ENCODE measurements around the gene TMEM218. TPM values are rescaled to one million over a fixed set of nuclear protein-coding genes. Genes with fewer than 3 reads are reported as not detected.

Gene TMEM218
- total RNA-seq, 1 experiment from 2014 or later: 17.9 TPM

DNA sequence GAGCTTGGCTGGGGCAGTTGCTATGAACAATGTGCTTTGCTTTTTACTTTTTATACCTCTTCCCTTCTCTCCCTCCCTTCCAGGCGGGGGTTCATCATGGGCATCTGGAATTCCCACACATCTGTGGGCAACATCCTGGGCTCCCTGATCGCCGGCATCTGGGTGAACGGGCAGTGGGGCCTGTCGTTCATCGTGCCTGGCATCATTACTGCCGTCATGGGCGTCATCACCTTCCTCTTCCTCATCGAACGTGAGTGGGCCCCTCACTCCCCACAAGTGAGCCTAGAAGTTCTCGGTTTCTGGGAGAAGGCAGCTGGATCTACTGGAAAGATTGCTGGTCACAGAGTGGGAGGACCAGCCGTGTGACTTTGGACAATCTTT lies 30.9 kb downstream of the TMEM218 start:
- POLR2A ChIA-PET: interaction anchor here (0.7 kb wide), 1 partner anchor 1452 kb away, joined by 5 read pairs; no protein-coding TSS in a partner anchor
- Histone ChIP-seq H3K9ac (ENCODE audit: low read length) (no peak overlapping the region), H3K36me3 (ENCODE audit: control insufficient read depth in 1 of 2, insufficient read depth in 2 of 2, low read length in 2 of 2) (no peaks in the 10 kb centered on the region), H3K27me3 (ENCODE audit: insufficient read depth, low read length) (no peaks in the 10 kb centered on the region), H3K27ac (ENCODE audit: low read depth, low read length) (no peak overlapping the region), H4K20me1 (ENCODE audit: insufficient read depth) (no peaks in the 10 kb centered on the region), H3K4me2 (ENCODE audit: low read length) (no peak overlapping the region), H3K9me2 (ENCODE audit: insufficient read depth) (no peaks in the 10 kb centered on the region), H3K4me3 (replicated peaks in 1 of 2; ENCODE audit: low read depth in 1 of 2, low read length in 2 of 2) (no peak overlapping the region), H3K9me3 (ENCODE audit: control insufficient read depth in 1 of 2, insufficient read depth in 1 of 2, low read depth in 1 of 2, low read length in 2 of 2) (no peaks in the 10 kb centered on the region), H3K79me2 (ENCODE audit: insufficient read depth, low read length) (no peaks in the 10 kb centered on the region), H3K4me1 (ENCODE audit: control insufficient read depth in 1 of 2, insufficient read depth in 2 of 2, low read length in 2 of 2) (peaks cover 8 to 58% of the 10 kb centered on the region in 2 experiments; a peak in 2 of 4 replicates), H2AFZ (ENCODE audit: low read depth, low read length, poor library complexity, severe bottlenecking) (no peak overlapping the region)
- intact Hi-C loops (cut with micrococcal nuclease): no loop called here
- TF ChIP-seq ZFX (IDR thresholded peaks at IDR 0.05): no peak
- TF ChIP-seq ELF1 (IDR thresholded peaks at IDR 0.05; ENCODE audit: borderline replicate concordance, low read depth): no peak
- TF ChIP-seq, protein P1, sequence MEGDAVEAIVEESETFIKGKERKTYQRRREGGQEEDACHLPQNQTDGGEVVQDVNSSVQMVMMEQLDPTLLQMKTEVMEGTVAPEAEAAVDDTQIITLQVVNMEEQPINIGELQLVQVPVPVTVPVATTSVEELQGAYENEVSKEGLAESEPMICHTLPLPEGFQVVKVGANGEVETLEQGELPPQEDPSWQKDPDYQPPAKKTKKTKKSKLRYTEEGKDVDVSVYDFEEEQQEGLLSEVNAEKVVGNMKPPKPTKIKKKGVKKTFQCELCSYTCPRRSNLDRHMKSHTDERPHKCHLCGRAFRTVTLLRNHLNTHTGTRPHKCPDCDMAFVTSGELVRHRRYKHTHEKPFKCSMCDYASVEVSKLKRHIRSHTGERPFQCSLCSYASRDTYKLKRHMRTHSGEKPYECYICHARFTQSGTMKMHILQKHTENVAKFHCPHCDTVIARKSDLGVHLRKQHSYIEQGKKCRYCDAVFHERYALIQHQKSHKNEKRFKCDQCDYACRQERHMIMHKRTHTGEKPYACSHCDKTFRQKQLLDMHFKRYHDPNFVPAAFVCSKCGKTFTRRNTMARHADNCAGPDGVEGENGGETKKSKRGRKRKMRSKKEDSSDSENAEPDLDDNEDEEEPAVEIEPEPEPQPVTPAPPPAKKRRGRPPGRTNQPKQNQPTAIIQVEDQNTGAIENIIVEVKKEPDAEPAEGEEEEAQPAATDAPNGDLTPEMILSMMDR (IDR thresholded peaks at IDR 0.05 in 2 of 3, conservative IDR thresholded peaks at IDR 0.05 in 1 of 3; ENCODE audit: borderline replicate concordance in 1 of 3, insufficient read depth in 1 of 3, low read depth in 2 of 3, low read length in 2 of 3): no peak
- no peak for TF ChIP-seq FOSL1 (IDR thresholded peaks at IDR 0.05; ENCODE audit: low read depth)
- TF ChIP-seq SRF (IDR thresholded peaks at IDR 0.05; ENCODE audit: low read depth): no peak
- ATAC-seq: no peak
- DNase-seq (ENCODE audit: low read depth, low spot score): no peak
- BruUV-seq (replicated peaks): no TSS peak
- CTCF ChIA-PET: interaction anchor here (3.0 kb wide), 1 partner anchor 11 kb away, joined by 10 read pairs; no protein-coding TSS in a partner anchor
- RAD21 ChIA-PET (ENCODE audit: low non-redundant PET in 1 of 2, low total read pairs in 2 of 2, uncharacterized antibody in 2 of 2, unreplicated experiment in 2 of 2): no interaction called here

DNA sequence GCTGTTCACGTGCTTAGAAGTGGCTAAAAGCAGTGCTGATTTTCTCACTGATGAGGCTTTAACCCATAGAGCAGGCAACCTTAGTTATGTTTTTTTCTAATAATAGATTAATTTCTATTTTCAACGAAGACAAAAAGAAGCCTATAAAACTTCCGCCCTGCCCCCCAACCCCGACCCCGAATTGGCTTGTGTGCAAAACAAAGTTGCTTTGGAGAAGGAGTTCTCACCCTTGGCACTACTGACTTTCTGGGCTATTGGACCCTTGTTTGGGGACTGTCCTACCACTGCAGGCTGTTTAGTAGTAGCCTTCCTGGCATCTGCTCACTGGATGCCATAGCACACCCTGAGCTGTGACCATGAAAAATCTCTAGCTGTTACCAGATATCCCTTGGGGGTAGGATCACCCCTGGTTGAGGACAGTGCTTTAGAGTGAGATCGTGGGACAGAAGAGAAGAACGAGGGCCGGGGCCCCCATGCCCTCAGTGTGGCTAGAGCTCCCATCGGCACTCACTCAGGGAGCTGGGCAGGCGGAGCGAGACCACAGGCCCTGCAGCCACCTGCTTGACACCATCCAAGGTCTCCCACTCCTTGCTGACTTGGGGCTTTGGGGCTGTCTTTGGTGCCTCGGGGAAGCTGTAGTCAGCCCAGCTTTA lies 31.4 kb downstream of the TMEM218 start:
- ChIA-PET POLR2A (no interaction called here), RAD21 (ENCODE audit: low non-redundant PET in 1 of 2, low total read pairs in 2 of 2, uncharacterized antibody in 2 of 2, unreplicated experiment in 2 of 2) (interaction anchor here in 1 of 2 experiments (0.6 kb wide), 1 partner anchor 17 kb away, joined by 3 read pairs; the partner anchor contains the start of gene SLC37A2), CTCF (interaction anchor here (3.0 kb wide), 1 partner anchor 11 kb away, joined by 10 read pairs; no protein-coding TSS in a partner anchor)
- intact Hi-C loops (cut with micrococcal nuclease): no loop called here
- Histone ChIP-seq H3K4me2 (ENCODE audit: low read length) (no peak overlapping the region), H3K27ac (ENCODE audit: low read depth, low read length) (no peak overlapping the region), H3K4me3 (replicated peaks in 1 of 2; ENCODE audit: low read depth in 1 of 2, low read length in 2 of 2) (no peak overlapping the region), H3K4me1 (ENCODE audit: control insufficient read depth in 1 of 2, insufficient read depth in 2 of 2, low read length in 2 of 2) (peaks cover 8 to 63% of the 10 kb centered on the region in 2 experiments; a peak in 2 of 4 replicates), H3K9me2 (ENCODE audit: insufficient read depth) (no peaks in the 10 kb centered on the region), H2AFZ (ENCODE audit: low read depth, low read length, poor library complexity, severe bottlenecking) (no peak overlapping the region), H4K20me1 (ENCODE audit: insufficient read depth) (no peaks in the 10 kb centered on the region), H3K36me3 (ENCODE audit: control insufficient read depth in 1 of 2, insufficient read depth in 2 of 2, low read length in 2 of 2) (no peaks in the 10 kb centered on the region), H3K79me2 (ENCODE audit: insufficient read depth, low read length) (no peaks in the 10 kb centered on the region), H3K9ac (ENCODE audit: low read length) (no peak overlapping the region), H3K9me3 (ENCODE audit: control insufficient read depth in 1 of 2, insufficient read depth in 1 of 2, low read depth in 1 of 2, low read length in 2 of 2) (no peaks in the 10 kb centered on the region), H3K27me3 (ENCODE audit: insufficient read depth, low read length) (no peaks in the 10 kb centered on the region)
- BruUV-seq (replicated peaks): no TSS peak
- ATAC-seq (no peak), DNase-seq (ENCODE audit: low read depth, low spot score) (no peak)
- TF ChIP-seq SIN3A (IDR thresholded peaks at IDR 0.05; ENCODE audit: low read depth): no peak
- no peak for TF ChIP-seq CEBPB (IDR thresholded peaks at IDR 0.05; ENCODE audit: low read depth)
- no peak for TF ChIP-seq EZH2phosphoT487 (IDR thresholded peaks at IDR 0.05; ENCODE audit: borderline replicate concordance)
- TF ChIP-seq FOSL1 (IDR thresholded peaks at IDR 0.05; ENCODE audit: low read depth): no peak
- TF ChIP-seq CBX3 (IDR thresholded peaks at IDR 0.05; ENCODE audit: low read depth): no peak
- TF ChIP-seq SP1 (IDR thresholded peaks at IDR 0.05; ENCODE audit: low read depth): no peak
- no peak for TF ChIP-seq ZNF274 (IDR thresholded peaks at IDR 0.05; ENCODE audit: low read depth, low read length)
- no peak for TF ChIP-seq ELF1 (IDR thresholded peaks at IDR 0.05; ENCODE audit: borderline replicate concordance, low read depth)

Data from HCT116 (cell line).